ENCODE data around the gene CDK10.

CDK10 gene

GRCh38 chr16:89716493-89716892 lies 30.0 kb downstream of the CDK10 start:
- H3K36me3 ChIP-seq (ENCODE audit: insufficient read depth, low read length) = no peaks in the 10 kb centered on the region
- H3K9me2 ChIP-seq (replicated peaks; ENCODE audit: low read depth, low read length) = no peaks in the 10 kb centered on the region
- no peak overlapping the region for H2AFZ ChIP-seq (ENCODE audit: low read length)
- no peaks in the 10 kb centered on the region for H4K20me1 ChIP-seq (ENCODE audit: insufficient read depth, low read length, poor library complexity, severe bottlenecking)
- no peaks in the 10 kb centered on the region for H3K4me1 ChIP-seq (ENCODE audit: insufficient read depth, low read length, poor library complexity, severe bottlenecking)
- no peak overlapping the region for H3K4me2 ChIP-seq (ENCODE audit: low read depth, low read length, poor library complexity, severe bottlenecking)
- H3K9me3 ChIP-seq (ENCODE audit: insufficient read depth, low read depth, low read length) = no peaks in the 10 kb centered on the region
- no peaks in the 10 kb centered on the region for H3K27me3 ChIP-seq (ENCODE audit: insufficient read depth, low read length, poor library complexity, severe bottlenecking)
- no peaks in the 10 kb centered on the region for H3F3A ChIP-seq (ENCODE audit: low read depth)
- no peaks in the 10 kb centered on the region for H3K79me2 ChIP-seq (ENCODE audit: insufficient read depth, low read length)
- TF ChIP-seq EZH2phosphoT487 (IDR thresholded peaks at IDR 0.05; ENCODE audit: borderline replicate concordance) (no peak), CTCF (conservative IDR thresholded peaks at IDR 0.05; ENCODE audit: low read length) (no peak)
- no peak overlapping the region for H3K9ac ChIP-seq (ENCODE audit: low read depth, low read length, poor library complexity, severe bottlenecking)
- no peak overlapping the region for H3K4me3 ChIP-seq (ENCODE audit: low read length, poor library complexity, severe bottlenecking)

- Histone ChIP-seq H3K27me3 (ENCODE audit: insufficient read depth, low read length, poor library complexity, severe bottlenecking) (no peaks in the 10 kb centered on the region), H3K79me2 (ENCODE audit: insufficient read depth, low read length) (no peaks in the 10 kb centered on the region), H3F3A (ENCODE audit: low read depth) (no peaks in the 10 kb centered on the region), H3K4me1 (ENCODE audit: insufficient read depth, low read length, poor library complexity, severe bottlenecking) (no peaks in the 10 kb centered on the region), H3K4me3 (ENCODE audit: low read length, poor library complexity, severe bottlenecking) (no peak overlapping the region), H2AFZ (ENCODE audit: low read length) (no peak overlapping the region), H3K4me2 (ENCODE audit: low read depth, low read length, poor library complexity, severe bottlenecking) (no peak overlapping the region), H3K9me2 (replicated peaks; ENCODE audit: low read depth, low read length) (no peaks in the 10 kb centered on the region), H3K9me3 (ENCODE audit: insufficient read depth, low read depth, low read length) (no peaks in the 10 kb centered on the region), H4K20me1 (ENCODE audit: insufficient read depth, low read length, poor library complexity, severe bottlenecking) (no peaks in the 10 kb centered on the region), H3K36me3 (ENCODE audit: insufficient read depth, low read length) (no peaks in the 10 kb centered on the region), H3K9ac (ENCODE audit: low read depth, low read length, poor library complexity, severe bottlenecking) (no peak overlapping the region)
- TF ChIP-seq EZH2phosphoT487 (IDR thresholded peaks at IDR 0.05; ENCODE audit: borderline replicate concordance) = no peak
- TF ChIP-seq CTCF (conservative IDR thresholded peaks at IDR 0.05; ENCODE audit: low read length) = no peak
Observed at GRCh38 chr16:89716916-89717687, 30.6 kb downstream of the CDK10 start.

- TF ChIP-seq CTCF (conservative IDR thresholded peaks at IDR 0.05; ENCODE audit: low read length) (no peak), EZH2phosphoT487 (IDR thresholded peaks at IDR 0.05; ENCODE audit: borderline replicate concordance) (no peak)
- no peaks in the 10 kb centered on the region for H3K27me3 ChIP-seq (ENCODE audit: insufficient read depth, low read length, poor library complexity, severe bottlenecking)
- no peaks in the 10 kb centered on the region for H3F3A ChIP-seq (ENCODE audit: low read depth)
- no peak overlapping the region for H2AFZ ChIP-seq (ENCODE audit: low read length)
- H3K9ac ChIP-seq (ENCODE audit: low read depth, low read length, poor library complexity, severe bottlenecking) = no peak overlapping the region
- H3K9me2 ChIP-seq (replicated peaks; ENCODE audit: low read depth, low read length) = no peaks in the 10 kb centered on the region
- H3K4me3 ChIP-seq (ENCODE audit: low read length, poor library complexity, severe bottlenecking) = no peak overlapping the region
- peaks cover 2% of the 10 kb centered on the region; the same call in 1 of the 2 replicates for H3K79me2 ChIP-seq (ENCODE audit: insufficient read depth, low read length)
- peaks cover 7% of the 10 kb centered on the region for H4K20me1 ChIP-seq (ENCODE audit: insufficient read depth, low read length, poor library complexity, severe bottlenecking)
- peaks cover 2% of the 10 kb centered on the region for H3K4me1 ChIP-seq (ENCODE audit: insufficient read depth, low read length, poor library complexity, severe bottlenecking)
- H3K36me3 ChIP-seq (ENCODE audit: insufficient read depth, low read length) = no peaks in the 10 kb centered on the region
- no peaks in the 10 kb centered on the region for H3K9me3 ChIP-seq (ENCODE audit: insufficient read depth, low read depth, low read length)
- no peak overlapping the region for H3K4me2 ChIP-seq (ENCODE audit: low read depth, low read length, poor library complexity, severe bottlenecking)
Observed at GRCh38 chr16:89717688-89718505, 31.4 kb downstream of the CDK10 start.
